ENCODE measurements around the gene ZNF497. TPM values are rescaled to one million over a fixed set of nuclear protein-coding genes. Genes with fewer than 3 reads are reported as not detected.

ZNF497 gene
- total and polyA plus RNA-seq, 10 donors: 0.44 to 3.0 (median 1.0) TPM

- Histone ChIP-seq H3K9me3 (no peaks in the 10 kb centered on the region), H3K27ac (no peak overlapping the region), H3K36me3 (peaks cover 3 to 45% (median 39%) of the 10 kb centered on the region in 6 donors), H3K4me3 (peak overlapping the region in 3 of 8 donors; percentile 23 to 58 (median 25)), H3K27me3 (replicated peaks in 1 of 7) (peaks cover 0 to 39% (median 18%) of the 10 kb centered on the region in 7 donors), H3K4me1 (peaks cover 5 to 44% (median 23%) of the 10 kb centered on the region in 6 donors)
- TF ChIP-seq CTCF (IDR thresholded peaks at IDR 0.05 in 8 of 11, conservative IDR thresholded peaks at IDR 0.05 in 3 of 11): no peak
- no peak for TF ChIP-seq POLR2A (IDR thresholded peaks at IDR 0.05)
- TF ChIP-seq POLR2AphosphoS5 (IDR thresholded peaks at IDR 0.05): peak in 2 of 3 donors; percentile 22 to 60
- no peak for DNase-seq
- intact Hi-C loops (cut with DNase I; ENCODE audit: low total_unique reads): no loop called here
- WGBS, 5 donors: 6 to 33% (median 8%) methylated on average over 9 to 75 of the region's 75 CpGs
These were observed 33.6 kb upstream of the ZNF497 start for GRCh38 chr19:58395979-58396627.

DNA sequence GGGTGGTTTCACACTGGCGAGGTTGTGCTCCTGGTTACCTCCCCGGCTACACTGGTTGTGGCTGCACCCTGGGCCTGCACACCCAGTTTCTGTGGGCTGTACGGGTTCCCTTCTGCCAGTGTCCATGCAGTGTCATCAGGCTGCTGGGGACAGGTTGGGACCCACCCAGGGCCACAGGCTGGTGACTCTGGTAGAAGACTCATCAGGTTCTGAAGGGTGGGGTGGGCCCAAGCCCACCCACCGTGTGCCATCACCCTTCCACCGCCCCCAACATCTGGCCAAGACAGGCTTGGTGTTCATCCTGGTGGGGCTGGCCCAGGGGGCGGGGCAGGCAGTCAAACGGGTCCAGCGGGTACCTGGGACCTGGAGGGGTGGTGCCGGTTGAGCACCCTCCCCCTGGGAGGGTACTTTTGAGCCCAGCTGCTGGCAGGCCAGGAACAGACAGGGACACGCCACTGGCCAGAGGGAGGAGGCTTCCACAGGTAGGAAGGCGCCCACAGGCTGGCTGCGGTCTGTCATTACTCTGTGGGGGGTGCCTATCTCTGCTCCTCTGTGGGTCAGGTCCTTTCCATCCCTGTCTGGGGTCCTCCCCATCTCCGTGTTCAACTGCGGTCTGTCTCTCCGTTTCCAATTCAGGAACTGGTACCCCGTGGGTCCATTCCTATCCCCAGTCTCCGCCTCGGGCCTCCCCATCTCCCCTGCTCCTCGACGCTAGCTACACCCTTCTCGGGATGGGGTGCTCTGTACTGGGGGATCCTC lies 32.8 kb upstream of the ZNF497 start, which contains the start of gene RNF225:
RNF225 (plus strand) TSS at position 437 of the 759 bp plus-strand sequence. CDS start 434 bp downstream, outside the sequence.
- Histone ChIP-seq H3K36me3 (peaks cover 3 to 52% (median 44%) of the 10 kb centered on the region in 6 donors), H3K9me3 (no peaks in the 10 kb centered on the region), H3K4me3 (peak within 1 kb of the TSS in 3 of 8 donors; percentile 23 to 58 (median 25)), H3K27ac (no peak within 1 kb of the TSS), H3K4me1 (peaks cover 0 to 44% (median 23%) of the 10 kb centered on the region in 6 donors), H3K27me3 (replicated peaks in 1 of 7) (peaks cover 0 to 39% (median 18%) of the 10 kb centered on the region in 7 donors)
- 43 to 49% (median 46%) methylated on average over 13 to 21 of the region's 21 CpGs for WGBS, 5 donors
- intact Hi-C loops (cut with DNase I; ENCODE audit: low total_unique reads): no loop called here
- TF ChIP-seq POLR2AphosphoS5 (IDR thresholded peaks at IDR 0.05) (peak in 1 of 3 donors; percentile 10), POLR2A (IDR thresholded peaks at IDR 0.05) (no peak), CTCF (IDR thresholded peaks at IDR 0.05 in 8 of 11, conservative IDR thresholded peaks at IDR 0.05 in 3 of 11) (no peak)
- no peak for DNase-seq

DNA sequence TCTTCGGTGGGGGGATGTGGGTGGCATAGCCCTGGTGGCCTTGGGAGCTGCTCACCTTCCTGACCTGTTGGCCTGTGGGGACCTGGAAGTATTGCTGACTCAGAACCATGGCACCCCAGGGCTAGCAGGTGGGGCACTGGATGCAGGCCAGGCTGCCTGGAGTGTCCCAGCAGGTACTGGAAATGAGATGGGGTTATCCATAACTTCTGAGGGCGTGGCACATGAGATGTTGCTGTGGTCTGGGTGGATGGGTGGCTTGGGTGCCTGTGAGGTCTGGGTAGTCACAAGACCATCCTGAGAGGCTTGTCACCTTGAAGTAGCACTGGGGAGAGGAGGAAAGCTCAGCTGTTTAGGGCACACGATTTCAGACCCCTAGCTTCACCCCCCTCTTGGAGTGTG lies 32.3 kb upstream of the ZNF497 start:
- 69 to 78% (median 70%) methylated on average over 2 to 3 of the region's 3 CpGs for WGBS, 5 donors
- H3K4me3 ChIP-seq: no peak overlapping the region
- H3K27ac ChIP-seq: no peak overlapping the region
- TF ChIP-seq POLR2AphosphoS5 (IDR thresholded peaks at IDR 0.05) (no peak), CTCF (IDR thresholded peaks at IDR 0.05 in 8 of 11, conservative IDR thresholded peaks at IDR 0.05 in 3 of 11) (no peak), POLR2A (IDR thresholded peaks at IDR 0.05) (no peak)
- no peaks in the 10 kb centered on the region for H3K9me3 ChIP-seq
- H3K4me1 ChIP-seq: peaks cover 0 to 44% (median 26%) of the 10 kb centered on the region in 6 donors
- H3K36me3 ChIP-seq: peaks cover 3 to 58% (median 47%) of the 10 kb centered on the region in 6 donors
- H3K27me3 ChIP-seq (replicated peaks in 1 of 7): peaks cover 0 to 39% (median 18%) of the 10 kb centered on the region in 7 donors
- DNase-seq: no peak
- intact Hi-C loops (cut with DNase I; ENCODE audit: low total_unique reads): no loop called here

DNA sequence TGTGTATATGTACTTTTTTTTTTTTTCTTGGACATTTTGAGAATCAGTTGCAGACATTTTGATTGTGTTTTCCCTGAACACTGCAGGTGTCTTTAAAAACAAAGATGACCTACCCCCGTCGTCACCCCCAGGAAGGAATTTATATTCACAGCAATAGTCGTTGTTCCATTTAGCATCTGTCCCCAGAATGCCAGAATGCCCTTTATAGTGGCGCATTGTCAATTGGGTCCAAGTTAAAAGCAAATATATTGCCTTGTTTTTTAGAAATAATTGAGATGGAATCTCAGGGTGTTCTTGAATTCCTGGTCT lies 31.1 kb upstream of the ZNF497 start:
- no peak overlapping the region for H3K4me3 ChIP-seq
- 87 to 92% (median 90%) methylated on average over 4 of the region's 4 CpGs for WGBS, 5 donors
- H3K4me1 ChIP-seq: peaks cover 0 to 56% (median 32%) of the 10 kb centered on the region in 6 donors
- TF ChIP-seq POLR2A (IDR thresholded peaks at IDR 0.05) (no peak), CTCF (IDR thresholded peaks at IDR 0.05 in 8 of 11, conservative IDR thresholded peaks at IDR 0.05 in 3 of 11) (no peak), POLR2AphosphoS5 (IDR thresholded peaks at IDR 0.05) (no peak)
- H3K27ac ChIP-seq: no peak overlapping the region
- no peak for DNase-seq
- H3K36me3 ChIP-seq: peaks cover 3 to 69% (median 57%) of the 10 kb centered on the region in 6 donors
- H3K27me3 ChIP-seq (replicated peaks in 1 of 7): peaks cover 0 to 35% (median 18%) of the 10 kb centered on the region in 7 donors
- intact Hi-C loops (cut with DNase I; ENCODE audit: low total_unique reads): no loop called here
- H3K9me3 ChIP-seq: no peaks in the 10 kb centered on the region
